Measurements from ENCODE around the gene MED29. TPM values are rescaled to one million over a fixed set of nuclear protein-coding genes. Genes with fewer than 3 reads are reported as not detected.
A peak's percentile ranks its signal among the peaks of the same experiment; 100 is the strongest.

The MED29 gene
- total RNA-seq, 1 experiment from 2014 or later, result 38.9 TPM

- no peaks in the 10 kb centered on the region for H3K27me3 ChIP-seq (replicated peaks)
- H3K9me3 ChIP-seq (replicated peaks), result no peaks in the 10 kb centered on the region
- no peak overlapping the region for H3K4me3 ChIP-seq
- H3K36me3 ChIP-seq, result peaks cover 46% of the 10 kb centered on the region
- peaks cover 40% of the 10 kb centered on the region for H3K4me1 ChIP-seq (replicated peaks)
- H3K27ac ChIP-seq, result peak overlapping the region; percentile 85
- DNase-seq (ENCODE audit: low read depth in 1 of 2, low spot score in 2 of 2), result peak; percentile 73 to 81
Observed at GRCh38 chr19:39430675-39431593, 39.8 kb downstream of the MED29 start.

- H3K36me3 ChIP-seq, result peaks cover 46% of the 10 kb centered on the region
- no peak overlapping the region for H3K4me3 ChIP-seq
- no peaks in the 10 kb centered on the region for H3K27me3 ChIP-seq (replicated peaks)
- no peaks in the 10 kb centered on the region for H3K9me3 ChIP-seq (replicated peaks)
- peaks cover 44% of the 10 kb centered on the region for H3K4me1 ChIP-seq (replicated peaks)
- DNase-seq (ENCODE audit: low read depth in 1 of 2, low spot score in 2 of 2), result no peak
- H3K27ac ChIP-seq, result no peak overlapping the region
Observed at GRCh38 chr19:39432677-39433025, 41.5 kb downstream of the MED29 start.

- H3K9me3 ChIP-seq (replicated peaks), result no peaks in the 10 kb centered on the region
- no peak overlapping the region for H3K4me3 ChIP-seq
- peaks cover 35% of the 10 kb centered on the region for H3K4me1 ChIP-seq (replicated peaks)
- H3K27ac ChIP-seq, result no peak overlapping the region
- no peak for DNase-seq (ENCODE audit: low read depth in 1 of 2, low spot score in 2 of 2)
- H3K27me3 ChIP-seq (replicated peaks), result no peaks in the 10 kb centered on the region
- H3K36me3 ChIP-seq, result peaks cover 46% of the 10 kb centered on the region
Observed at GRCh38 chr19:39433480-39434079, 42.4 kb downstream of the MED29 start.

- Histone ChIP-seq H3K36me3 (peaks cover 46% of the 10 kb centered on the region), H3K4me1 (replicated peaks) (peaks cover 29% of the 10 kb centered on the region), H3K27ac (peak overlapping the region; percentile 71; the same call in 1 of the 2 replicates), H3K9me3 (replicated peaks) (no peaks in the 10 kb centered on the region), H3K27me3 (replicated peaks) (no peaks in the 10 kb centered on the region), H3K4me3 (peak overlapping the region; percentile 75)
- no peak for DNase-seq (ENCODE audit: low read depth in 1 of 2, low spot score in 2 of 2)
Observed at GRCh38 chr19:39434123-39435076, 43.2 kb downstream of the MED29 start.

- Histone ChIP-seq H3K9me3 (replicated peaks) (no peaks in the 10 kb centered on the region), H3K36me3 (peaks cover 46% of the 10 kb centered on the region), H3K4me3 (peak within 1 kb of the TSS; percentile 75), H3K27ac (peak within 1 kb of the TSS; percentile 71), H3K27me3 (replicated peaks) (no peaks in the 10 kb centered on the region), H3K4me1 (replicated peaks) (peaks cover 28% of the 10 kb centered on the region)
- DNase-seq (ENCODE audit: low read depth in 1 of 2, low spot score in 2 of 2), result peak; percentile 96 to 99
Observed at GRCh38 chr19:39435499-39436349, 44.5 kb downstream of the MED29 start, which contains the start of gene RPS16. Gene RPS16, minus strand, starts transcription at chr19:39435949. Its CDS starts 54 bp downstream, at chr19:39435895.

GRCh38 chr19:39436350-39436716 is 45.2 kb downstream of the MED29 start:
- Histone ChIP-seq H3K36me3 (peaks cover 42% of the 10 kb centered on the region), H3K4me1 (replicated peaks) (peaks cover 22% of the 10 kb centered on the region)
- DNase-seq (ENCODE audit: low read depth in 1 of 2, low spot score in 2 of 2), result no peak

GRCh38 chr19:39438270-39438934 is 47.2 kb downstream of the MED29 start:
- Histone ChIP-seq H3K4me3 (no peak overlapping the region), H3K27me3 (replicated peaks) (no peaks in the 10 kb centered on the region), H3K27ac (no peak overlapping the region), H3K9me3 (replicated peaks) (no peaks in the 10 kb centered on the region), H3K36me3 (peaks cover 23% of the 10 kb centered on the region), H3K4me1 (replicated peaks) (peaks cover 21% of the 10 kb centered on the region)
- DNase-seq (ENCODE audit: low read depth in 1 of 2, low spot score in 2 of 2), result no peak

More at GRCh38 chr19:39436350-39436716, 45.2 kb downstream of the MED29 start:
- Histone ChIP-seq H3K4me3 (peak overlapping the region; percentile 75), H3K9me3 (replicated peaks) (no peaks in the 10 kb centered on the region), H3K27ac (peak overlapping the region; percentile 49), H3K27me3 (replicated peaks) (no peaks in the 10 kb centered on the region)

GRCh38 chr19:39444598-39445195 is 53.5 kb downstream of the MED29 start:
- H3K9me3 ChIP-seq (replicated peaks), result no peaks in the 10 kb centered on the region
- H3K27me3 ChIP-seq (replicated peaks), result no peaks in the 10 kb centered on the region
- peaks cover 26% of the 10 kb centered on the region for H3K4me1 ChIP-seq (replicated peaks)
- peaks cover 27% of the 10 kb centered on the region for H3K36me3 ChIP-seq
- H3K4me3 ChIP-seq, result peak overlapping the region; percentile 68
- peak overlapping the region; percentile 76 for H3K27ac ChIP-seq
- no peak for DNase-seq (ENCODE audit: low read depth in 1 of 2, low spot score in 2 of 2)

- H3K36me3 ChIP-seq, result peaks cover 29% of the 10 kb centered on the region
- no peaks in the 10 kb centered on the region for H3K9me3 ChIP-seq (replicated peaks)
- no peaks in the 10 kb centered on the region for H3K27me3 ChIP-seq (replicated peaks)
- DNase-seq (ENCODE audit: low read depth in 1 of 2, low spot score in 2 of 2), result peak; percentile 92 to 97
- peaks cover 22% of the 10 kb centered on the region for H3K4me1 ChIP-seq (replicated peaks)
- H3K4me3 ChIP-seq, result peak within 1 kb of the TSS; percentile 68
- peak within 1 kb of the TSS; percentile 76 for H3K27ac ChIP-seq
Observed at GRCh38 chr19:39445196-39446111, 54.3 kb downstream of the MED29 start, which contains the start of gene SUPT5H. Gene SUPT5H, plus strand, starts transcription at chr19:39445582. Its CDS starts 309 bp downstream, at chr19:39445891.

- H3K4me3 ChIP-seq, result peak overlapping the region; percentile 68
- peaks cover 34% of the 10 kb centered on the region for H3K36me3 ChIP-seq
- peaks cover 20% of the 10 kb centered on the region for H3K4me1 ChIP-seq (replicated peaks)
- H3K27ac ChIP-seq, result no peak overlapping the region
- no peaks in the 10 kb centered on the region for H3K9me3 ChIP-seq (replicated peaks)
- DNase-seq (ENCODE audit: low read depth in 1 of 2, low spot score in 2 of 2), result no peak
- H3K27me3 ChIP-seq (replicated peaks), result no peaks in the 10 kb centered on the region
Observed at GRCh38 chr19:39446365-39447084, 55.3 kb downstream of the MED29 start.

GRCh38 chr19:39448271-39448670 is 57.1 kb downstream of the MED29 start:
- Histone ChIP-seq H3K27me3 (replicated peaks) (no peaks in the 10 kb centered on the region), H3K4me3 (no peak overlapping the region), H3K9me3 (replicated peaks) (no peaks in the 10 kb centered on the region), H3K36me3 (peaks cover 51% of the 10 kb centered on the region), H3K27ac (no peak overlapping the region), H3K4me1 (replicated peaks) (peaks cover 20% of the 10 kb centered on the region)
- DNase-seq (ENCODE audit: low read depth in 1 of 2, low spot score in 2 of 2), result no peak
